SU-DHL-6 (cell line): Measurements from ENCODE around the gene ERN2.
"Not testable (repeated sequence)": the region's sequence is repeated elsewhere in the genome, so short reads cannot be mapped to it uniquely, and the experiment has no call there.

ENCODE experiments used
- H2AFZ ChIP-seq: fragments of 200-600 bp; sonication (generic); 2 replicates; pipeline ENCODE4 v1.6.1; 2014; ENCODE audit warnings: low read depth, mild to moderate bottlenecking, moderate library complexity, mixed read lengths, antibody characterized with exemption, low read length; ENCODE audit not compliant: severe bottlenecking
- H3F3A ChIP-seq: fragments of 200-600 bp; shearing (Covaris generic); 2 replicates; pipeline ENCODE4 v1.6.0; 2016; ENCODE audit warnings: antibody characterized with exemption, mild to moderate bottlenecking; ENCODE audit not compliant: insufficient read depth
- H3K27ac ChIP-seq: fragments of 200-600 bp; sonication (generic); 2 replicates; pipeline ENCODE4 v1.5.1; 2016; ENCODE audit warnings: low read depth, mild to moderate bottlenecking, low read length, moderate library complexity, mixed read lengths
- H3K27me3 ChIP-seq: fragments of 200-600 bp; sonication (generic), shearing (Covaris generic); 2 replicates; pipeline ENCODE4 v1.6.0; 2014; ENCODE audit warnings: mild to moderate bottlenecking, low read length
- H3K36me3 ChIP-seq: fragments of 200-600 bp; sonication (generic); 2 replicates; pipeline ENCODE4 v1.6.1; 2014; ENCODE audit warnings: mild to moderate bottlenecking, low read length, mixed read lengths
- H3K4me2 ChIP-seq: fragments of 300-600, 200-600 bp; shearing (Covaris generic), sonication (generic); 2 replicates; pipeline ENCODE4 v1.6.0; 2014; ENCODE audit warnings: low read length, low read depth, mild to moderate bottlenecking; ENCODE audit not compliant: poor library complexity, severe bottlenecking
- H3K4me3 ChIP-seq: fragments of 200-600 bp; sonication (generic); 2 replicates; pipeline ENCODE4 v1.5.1; 2014; ENCODE audit warnings: antibody characterized with exemption, low read length, mild to moderate bottlenecking, mixed read lengths; ENCODE audit not compliant: insufficient read depth, poor library complexity, severe bottlenecking
- H3K79me2 ChIP-seq: fragments of 200-600 bp; sonication (generic); 2 replicates; pipeline ENCODE4 v1.6.1; 2014; ENCODE audit warnings: mild to moderate bottlenecking, low read length, moderate library complexity; ENCODE audit not compliant: insufficient read depth
- H3K9ac ChIP-seq: fragments of 200-600 bp; sonication (generic); 2 replicates; pipeline ENCODE4 v1.7.0; 2014; ENCODE audit warnings: mild to moderate bottlenecking, low read length
- H3K9me2 ChIP-seq: fragments of 200-600 bp; sonication (generic); replicated peaks from 2 replicates; pipeline ENCODE4 v1.6.1; 2014; ENCODE audit warnings: low read length; ENCODE audit not compliant: insufficient read depth
- H3K9me3 ChIP-seq: fragments of 200-600 bp; sonication (generic); 2 replicates; pipeline ENCODE4 v1.6.1; 2014; ENCODE audit warnings: low read length, mixed read lengths; ENCODE audit not compliant: insufficient read depth
- H4K20me1 ChIP-seq: fragments of 200-600 bp; sonication (generic); 2 replicates; pipeline ENCODE4 v1.6.1; 2014; ENCODE audit warnings: low read depth, mild to moderate bottlenecking, antibody characterized with exemption, low read length, moderate library complexity, mixed read lengths
- CTCF ChIP-seq: fragments of 200-600 bp; sonication (generic); IDR thresholded peaks from one replicate; pipeline ENCODE4 v1.5.1; 2017; ENCODE audit warnings: antibody characterized with exemption, mild to moderate bottlenecking, low read length, moderate library complexity; ENCODE audit not compliant: insufficient read depth, poor library complexity, severe bottlenecking
- EZH2phosphoT487 ChIP-seq: fragments of 200-600 bp; sonication (generic), shearing (Covaris generic); conservative IDR thresholded peaks from 2 replicates; pipeline ENCODE4 v1.6.1; 2018; ENCODE audit warnings: mild to moderate bottlenecking, antibody characterized with exemption, low read length, moderate library complexity, mixed read lengths

ERN2 gene

GRCh38 chr16:23724785-23725131, 11.7 kb upstream of the ERN2 start:
- no peaks in the 10 kb centered on the region for H3K79me2 ChIP-seq

GRCh38 chr16:23724096-23724784, 11.2 kb upstream of the ERN2 start:
- TF ChIP-seq CTCF (no peak), EZH2phosphoT487 (no peak)
- H2AFZ ChIP-seq: no peak overlapping the region
- no peaks in the 10 kb centered on the region for H3K9me3 ChIP-seq
- H3K4me2 ChIP-seq: no peak overlapping the region
- no peaks in the 10 kb centered on the region for H4K20me1 ChIP-seq
- no peaks in the 10 kb centered on the region for H3K79me2 ChIP-seq
- no peak overlapping the region for H3K27ac ChIP-seq
- no peaks in the 10 kb centered on the region for H3F3A ChIP-seq
- no peak overlapping the region for H3K9ac ChIP-seq
- no peak overlapping the region for H3K4me3 ChIP-seq
- H3K27me3 ChIP-seq: no peaks in the 10 kb centered on the region; the same call in 1 of the 2 replicates
- no peaks in the 10 kb centered on the region for H3K36me3 ChIP-seq
- H3K9me2 ChIP-seq: no peaks in the 10 kb centered on the region

More at GRCh38 chr16:23724785-23725131, 11.7 kb upstream of the ERN2 start:
- H3K9me3 ChIP-seq: no peaks in the 10 kb centered on the region
- H3K27ac ChIP-seq: no peak overlapping the region
- no peaks in the 10 kb centered on the region; the same call in 1 of the 2 replicates for H3K27me3 ChIP-seq
- H3K4me3 ChIP-seq: no peak overlapping the region
- H3K4me2 ChIP-seq: no peak overlapping the region
- TF ChIP-seq CTCF: no peak
- TF ChIP-seq EZH2phosphoT487: no peak
- no peaks in the 10 kb centered on the region for H3F3A ChIP-seq
- no peaks in the 10 kb centered on the region for H4K20me1 ChIP-seq
- no peak overlapping the region for H2AFZ ChIP-seq
- no peaks in the 10 kb centered on the region for H3K9me2 ChIP-seq
- no peak overlapping the region for H3K9ac ChIP-seq
- H3K36me3 ChIP-seq: no peaks in the 10 kb centered on the region

GRCh38 chr16:23722613-23723240, 9.7 kb upstream of the ERN2 start:
- H3K9me2 ChIP-seq, H3K9me3 ChIP-seq, H3K4me2 ChIP-seq, H3K27ac ChIP-seq, H3K9ac ChIP-seq, H3F3A ChIP-seq, H4K20me1 ChIP-seq, H3K4me3 ChIP-seq, H2AFZ ChIP-seq, H3K79me2 ChIP-seq, H3K27me3 ChIP-seq, H3K36me3 ChIP-seq: not testable (repeated sequence)

- no peak for TF ChIP-seq CTCF
- TF ChIP-seq EZH2phosphoT487: no peak
- no peaks in the 10 kb centered on the region for H4K20me1 ChIP-seq
- H3F3A ChIP-seq: no peaks in the 10 kb centered on the region
- H3K9ac ChIP-seq: no peak overlapping the region
- H3K27ac ChIP-seq: no peak overlapping the region
- H3K9me3 ChIP-seq: no peaks in the 10 kb centered on the region
- H3K9me2 ChIP-seq: no peaks in the 10 kb centered on the region
- no peaks in the 10 kb centered on the region for H3K36me3 ChIP-seq
- H3K79me2 ChIP-seq: no peaks in the 10 kb centered on the region
- no peaks in the 10 kb centered on the region; the same call in 1 of the 2 replicates for H3K27me3 ChIP-seq
- no peak overlapping the region for H3K4me2 ChIP-seq
- no peak overlapping the region for H3K4me3 ChIP-seq
- H2AFZ ChIP-seq: no peak overlapping the region
These were observed 3.5 kb upstream of the ERN2 start for GRCh38 chr16:23716484-23716883.
